Urinary bladder (tissue), 4 donors: ENCODE results near the gene PRPF19. TPM values are rescaled to one million over a fixed set of nuclear protein-coding genes. Genes with fewer than 3 reads are reported as not detected.

Source experiments
- DNase-seq: peaks from one replicate; pipeline ENCODE4 v3.0.0-alpha.2; 2015; ENCODE audit errors: extremely low spot score
- H3K27ac ChIP-seq: one replicate; pipeline ENCODE4 v1.5.1; 2013; ENCODE audit warnings: low read depth, mild to moderate bottlenecking, moderate library complexity
- H3K36me3 ChIP-seq: one replicate; pipeline ENCODE4 v1.6.1; 2013; ENCODE audit warnings: mild to moderate bottlenecking, moderate library complexity; ENCODE audit not compliant: insufficient read depth
- H3K4me1 ChIP-seq: one replicate; pipeline ENCODE4 v1.6.1; 2013; ENCODE audit warnings: mild to moderate bottlenecking, moderate library complexity; ENCODE audit not compliant: insufficient read depth
- H3K4me3 ChIP-seq: one replicate; pipeline ENCODE4 v1.5.1; 2013; ENCODE audit warnings: low read depth, low read length
- WGBS: extraction: QIAGEN DNeasy Blood & Tissue Kit; methylation state at CpG from one replicate; pipeline ENCODE4 v1.1.7; 2013; 5-methylcytosine and 5-hydroxymethylcytosine counted together
- polyA plus RNA-seq: library from polyadenylated mRNA; stranded (reverse); fragments of 200-250 nt; gene quantifications from one replicate; pipeline ENCODE4 v1.2.3, GENCODE V29; 2013
- total RNA-seq: library from RNA; depleted of rRNA; stranded (reverse); fragments of >200 nt; gene quantifications from one replicate; pipeline ENCODE4 v1.2.3, GENCODE V29; 2014
- donor health status: healthy with polysubstance abuse.
- donor health status: healthy.

PRPF19 gene
- total and polyA plus RNA-seq, 2 donors: 31.2 to 83.0 TPM

DNA sequence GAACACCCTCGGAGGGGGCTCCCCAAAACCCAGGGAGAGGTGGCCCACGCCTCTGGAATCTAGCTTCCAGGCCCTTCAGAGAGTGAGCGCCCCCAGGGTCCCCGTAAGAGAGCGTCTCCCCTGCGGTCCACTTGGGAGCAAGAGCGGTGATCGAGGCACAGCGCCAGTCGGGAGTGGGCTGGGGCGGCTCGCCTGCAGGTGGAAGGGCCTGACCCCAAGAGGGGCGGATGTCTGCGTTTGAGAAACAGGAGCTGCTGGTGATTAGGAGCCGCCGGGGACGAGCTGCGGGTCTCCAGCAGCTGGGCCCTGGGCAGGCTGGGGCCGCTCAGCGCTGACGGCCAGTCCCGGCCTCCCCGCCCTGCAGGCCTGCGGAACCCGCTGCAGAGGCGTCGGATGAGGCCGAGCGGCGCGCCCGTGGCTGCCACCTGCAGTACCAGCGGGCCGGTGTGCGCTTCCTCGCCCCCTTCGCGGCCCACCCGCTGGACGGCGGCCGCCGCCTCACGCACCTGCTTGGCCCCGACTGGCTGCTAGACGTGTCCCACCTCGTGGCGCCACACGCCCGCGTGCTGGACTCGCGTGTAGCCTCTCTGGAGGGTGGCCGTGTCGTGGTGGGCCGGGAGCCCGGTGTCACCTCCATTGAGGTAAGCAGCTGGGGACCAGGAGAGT, 27.9 kb upstream of the PRPF19 start:
- H3K27ac ChIP-seq: no peak overlapping the region
- no peaks in the 10 kb centered on the region for H3K4me1 ChIP-seq
- DNase-seq: no peak
- WGBS: 94% methylated on average over 57 of the region's 57 CpGs
- H3K36me3 ChIP-seq: no peaks in the 10 kb centered on the region
- no peak overlapping the region for H3K4me3 ChIP-seq

GRCh38 chr11:60933416-60934123, 27.2 kb upstream of the PRPF19 start:
- Histone ChIP-seq H3K36me3 (no peaks in the 10 kb centered on the region), H3K4me1 (no peaks in the 10 kb centered on the region), H3K27ac (no peak overlapping the region), H3K4me3 (no peak overlapping the region)
- no peak for DNase-seq
- WGBS: 94% methylated on average over 37 of the region's 37 CpGs

DNA sequence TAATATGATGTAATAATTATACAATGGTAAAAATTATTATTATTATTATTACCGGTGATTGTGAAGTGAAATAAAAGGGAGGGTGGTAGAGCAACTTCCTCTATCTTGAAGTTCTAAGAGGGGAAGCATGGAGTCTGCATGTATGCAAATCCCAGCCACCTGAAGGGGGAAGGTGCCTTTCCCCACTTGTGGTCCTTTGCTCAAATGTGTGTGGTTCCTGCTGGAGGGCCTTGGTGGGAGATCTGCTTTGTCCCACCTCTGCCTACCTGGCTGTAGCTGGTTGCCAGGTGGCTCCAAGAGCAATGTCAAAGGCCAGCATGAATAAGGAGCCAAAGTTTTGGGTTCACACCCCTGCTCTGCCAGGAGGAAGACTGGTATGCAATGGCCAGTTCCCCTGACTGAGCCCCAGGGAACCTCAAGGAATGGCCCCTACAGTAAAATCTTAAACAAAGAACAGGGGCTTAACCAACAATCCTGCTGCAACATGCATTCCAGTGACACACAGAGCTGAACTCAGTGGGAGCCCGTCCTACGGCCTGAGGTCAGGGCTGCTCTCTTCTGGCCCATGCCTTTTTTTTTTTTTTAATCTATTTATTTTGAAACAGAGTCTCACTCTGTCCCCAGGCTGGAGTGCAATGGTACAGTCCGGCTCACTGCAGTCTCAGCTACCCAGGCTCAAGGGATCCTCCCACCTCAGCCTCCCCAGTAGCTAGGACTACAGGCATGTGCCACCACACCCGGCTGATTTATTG, 26.4 kb upstream of the PRPF19 start:
- no peak overlapping the region for H3K4me3 ChIP-seq
- no peak for DNase-seq
- 70% methylated on average over 5 of the region's 5 CpGs for WGBS
- H3K27ac ChIP-seq: no peak overlapping the region
- H3K36me3 ChIP-seq: no peaks in the 10 kb centered on the region
- no peaks in the 10 kb centered on the region for H3K4me1 ChIP-seq

DNA sequence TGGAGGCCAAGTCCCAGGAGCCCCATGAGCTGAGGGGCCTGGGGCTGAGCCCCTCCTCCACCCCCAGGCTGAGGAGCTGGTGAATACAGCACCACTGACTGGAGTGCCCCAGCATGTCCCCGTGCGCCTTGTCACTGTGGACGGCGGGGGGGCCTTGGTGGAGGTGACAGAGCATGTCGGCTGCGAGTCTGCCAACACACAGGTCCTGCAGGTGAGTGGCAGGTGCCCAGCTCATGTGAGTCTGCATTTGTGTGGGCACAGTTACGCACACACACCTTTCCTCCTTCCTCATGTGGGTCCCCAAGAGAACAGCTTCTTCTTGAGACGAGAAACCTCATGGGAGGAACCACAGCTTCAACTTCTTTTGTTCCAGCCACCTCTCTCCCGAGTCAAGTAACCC, 25.5 kb upstream of the PRPF19 start:
- no peak overlapping the region for H3K4me3 ChIP-seq
- H3K36me3 ChIP-seq: no peaks in the 10 kb centered on the region
- DNase-seq: no peak
- H3K4me1 ChIP-seq: no peaks in the 10 kb centered on the region
- H3K27ac ChIP-seq: no peak overlapping the region
- WGBS: 83% methylated on average over 9 of the region's 9 CpGs

- H3K36me3 ChIP-seq: no peaks in the 10 kb centered on the region
- H3K4me1 ChIP-seq: no peaks in the 10 kb centered on the region
- DNase-seq: no peak
- no peak overlapping the region for H3K4me3 ChIP-seq
- H3K27ac ChIP-seq: no peak overlapping the region
- 93% methylated on average over 4 of the region's 4 CpGs for WGBS
Observed at GRCh38 chr11:60930394-60930793, 24.0 kb upstream of the PRPF19 start.

- H3K4me3 ChIP-seq: no peak overlapping the region
- 78% methylated on average over 4 of the region's 4 CpGs for WGBS
- H3K4me1 ChIP-seq: no peaks in the 10 kb centered on the region
- DNase-seq: no peak
- no peaks in the 10 kb centered on the region for H3K36me3 ChIP-seq
- H3K27ac ChIP-seq: no peak overlapping the region
Observed at GRCh38 chr11:60929764-60930163, 23.4 kb upstream of the PRPF19 start.

GRCh38 chr11:60928563-60929001, 22.2 kb upstream of the PRPF19 start:
- H3K4me1 ChIP-seq: no peaks in the 10 kb centered on the region
- no peaks in the 10 kb centered on the region for H3K36me3 ChIP-seq
- no peak overlapping the region for H3K27ac ChIP-seq
- DNase-seq: no peak
- WGBS: 93% methylated on average over 20 of the region's 20 CpGs
- no peak overlapping the region for H3K4me3 ChIP-seq

DNA sequence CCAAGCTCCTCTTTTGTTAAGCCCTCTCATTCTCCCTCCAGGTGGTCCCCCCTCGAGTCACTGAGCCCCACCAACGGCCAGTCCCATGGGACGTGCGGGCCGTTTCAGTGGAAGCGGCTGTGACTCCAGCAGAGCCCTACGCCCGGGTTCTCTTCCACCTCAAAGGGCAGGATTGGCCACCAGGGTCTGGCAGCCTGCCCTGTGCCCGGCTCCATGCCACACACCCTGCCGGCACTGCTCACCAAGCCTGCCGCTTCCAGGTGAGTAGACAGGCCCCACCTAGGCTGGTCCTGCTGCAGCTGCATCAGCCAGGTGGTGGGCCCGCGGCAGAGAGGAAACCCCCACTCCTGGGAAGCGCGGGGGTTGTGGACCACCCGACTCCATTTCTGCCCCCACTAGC, 21.2 kb upstream of the PRPF19 start:
- 88% methylated on average over 16 of the region's 16 CpGs for WGBS
- H3K4me1 ChIP-seq: no peaks in the 10 kb centered on the region
- no peak overlapping the region for H3K4me3 ChIP-seq
- H3K36me3 ChIP-seq: no peaks in the 10 kb centered on the region
- H3K27ac ChIP-seq: no peak overlapping the region
- no peak for DNase-seq

DNA sequence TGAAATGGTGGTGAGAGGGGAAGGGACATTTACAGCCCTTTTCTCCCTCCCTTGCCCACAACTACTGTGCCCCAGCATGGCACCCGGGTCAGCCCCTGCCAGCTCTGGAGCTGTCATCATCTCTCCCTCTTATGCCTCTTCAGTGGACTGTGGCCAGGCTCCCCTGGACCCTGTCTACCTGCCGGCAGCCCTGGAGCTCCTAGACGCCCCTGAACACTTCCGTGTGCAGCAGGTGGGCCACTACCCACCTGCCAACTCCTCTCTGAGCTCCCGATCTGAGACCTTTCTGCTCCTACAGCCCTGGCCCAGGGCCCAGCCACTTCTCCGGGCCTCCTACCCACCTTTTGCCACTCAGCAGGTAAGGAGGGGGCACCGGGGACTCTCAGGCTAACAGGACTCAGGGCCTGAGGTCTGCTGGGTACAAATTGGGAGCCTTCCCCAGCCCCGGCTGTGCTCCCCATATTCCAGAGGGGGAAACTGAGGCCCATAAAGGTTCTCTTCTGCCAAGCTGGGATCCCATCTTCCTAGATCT, 20.7 kb upstream of the PRPF19 start:
- Histone ChIP-seq H3K4me3 (no peak overlapping the region), H3K4me1 (no peaks in the 10 kb centered on the region), H3K36me3 (no peaks in the 10 kb centered on the region), H3K27ac (no peak overlapping the region)
- 92% methylated on average over 8 of the region's 8 CpGs for WGBS
- no peak for DNase-seq

DNA sequence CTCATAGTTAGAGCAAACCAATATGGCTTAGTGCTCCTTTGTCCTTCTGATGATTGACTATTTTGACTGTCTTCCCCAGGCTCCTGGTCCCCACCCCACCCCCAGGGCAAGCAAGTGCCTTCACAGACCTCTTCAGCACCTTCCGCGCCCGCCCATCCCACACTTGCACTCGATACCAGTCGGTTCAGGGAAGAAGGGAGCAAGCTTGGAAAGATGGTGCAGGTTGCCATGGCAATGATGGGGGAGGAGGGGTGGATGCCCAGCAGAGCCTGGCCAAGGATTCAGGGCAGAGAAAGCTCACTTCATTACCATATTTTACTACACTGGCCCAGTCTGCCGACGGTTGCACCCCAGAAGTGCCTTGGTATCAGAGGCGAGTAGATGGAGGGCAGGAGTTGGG, 20.1 kb upstream of the PRPF19 start:
- Histone ChIP-seq H3K4me1 (no peaks in the 10 kb centered on the region), H3K4me3 (no peak overlapping the region), H3K27ac (no peak overlapping the region), H3K36me3 (peaks cover 4% of the 10 kb centered on the region)
- WGBS: 95% methylated on average over 8 of the region's 8 CpGs
- DNase-seq: no peak

DNA sequence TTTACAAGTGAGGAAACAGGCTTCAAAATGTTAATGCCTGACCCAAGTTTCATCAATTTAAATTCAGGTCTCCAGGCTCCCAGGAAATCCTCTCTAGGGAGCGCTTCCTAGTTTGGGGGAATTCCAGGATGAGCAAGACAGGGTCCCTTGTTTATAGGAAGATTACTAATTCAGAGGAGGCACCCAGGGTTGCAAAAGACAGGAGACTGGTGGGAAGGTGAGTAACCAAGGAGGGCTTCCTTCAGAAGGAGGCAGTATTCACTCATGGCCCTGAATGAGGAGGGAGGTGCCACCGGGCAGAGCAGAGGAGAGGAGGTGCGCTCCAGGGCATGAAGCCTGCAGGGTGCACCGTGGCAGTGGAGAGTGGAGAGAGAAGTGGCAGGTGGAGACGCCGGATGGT, 19.5 kb upstream of the PRPF19 start:
- 77% methylated on average over 6 of the region's 6 CpGs for WGBS
- no peaks in the 10 kb centered on the region for H3K4me1 ChIP-seq
- H3K27ac ChIP-seq: no peak overlapping the region
- H3K36me3 ChIP-seq: peaks cover 5% of the 10 kb centered on the region
- H3K4me3 ChIP-seq: no peak overlapping the region
- no peak for DNase-seq

DNA sequence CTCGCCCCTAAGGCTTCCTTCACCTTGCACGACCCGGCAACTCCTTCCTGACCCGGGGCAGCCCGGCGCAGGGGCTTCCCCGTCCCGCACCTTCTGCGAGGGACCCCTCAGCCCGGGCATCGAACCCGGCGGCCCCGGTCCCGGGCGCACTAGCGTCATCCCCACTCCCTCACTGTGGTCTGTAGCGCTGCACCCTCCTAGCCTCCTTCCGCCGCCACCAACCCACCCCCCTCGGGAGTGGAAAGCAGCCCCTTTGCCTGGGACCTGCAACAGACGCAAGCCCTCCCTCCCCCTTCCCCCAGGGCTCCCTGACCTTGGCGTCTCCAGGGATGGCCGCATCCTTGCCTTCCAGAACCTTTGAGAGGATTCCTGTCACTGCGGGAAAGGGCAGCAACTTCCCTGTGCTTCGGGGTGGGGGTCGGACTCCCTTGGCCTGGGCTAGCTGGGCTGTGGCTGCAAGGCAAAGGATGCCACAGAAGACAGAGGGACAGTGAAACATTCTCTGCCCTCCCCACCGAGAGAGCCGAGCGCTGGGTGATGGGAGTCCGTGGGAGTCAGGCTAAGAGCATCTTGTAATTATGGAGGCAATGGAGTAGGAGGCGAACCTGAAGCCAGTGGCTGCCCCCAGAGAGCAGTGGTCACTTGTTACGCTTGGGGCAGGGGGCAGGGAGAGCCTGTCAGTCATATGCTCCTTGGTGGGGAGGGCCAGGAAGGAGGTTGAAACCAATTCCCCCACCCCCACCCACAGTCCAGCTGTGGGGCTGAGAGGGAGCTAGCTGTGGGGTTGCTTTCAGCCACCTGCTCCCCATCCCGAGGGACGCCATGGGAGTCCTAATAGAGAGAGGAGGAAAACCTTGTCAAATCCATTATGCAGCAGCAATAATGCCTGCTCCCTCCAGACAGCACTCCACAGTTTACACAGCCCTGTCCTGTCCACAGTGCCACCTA, 18.8 kb upstream of the PRPF19 start:
- 7% methylated on average over 35 of the region's 35 CpGs for WGBS
- peaks cover 11% of the 10 kb centered on the region for H3K36me3 ChIP-seq
- no peaks in the 10 kb centered on the region for H3K4me1 ChIP-seq
- no peak overlapping the region for H3K27ac ChIP-seq
- DNase-seq: no peak
- H3K4me3 ChIP-seq: peak overlapping the region; percentile 49
